Astrocyte of the hippocampus (primary cell): ENCODE measurements around the gene OGFOD3.
"Not testable (repeated sequence)": the region's sequence is repeated elsewhere in the genome, so short reads cannot be mapped to it uniquely, and the experiment has no call there.

Source experiments
- DNase-seq: peaks from one replicate; pipeline ENCODE4 v3.0.0; 2011; ENCODE audit warnings: low read depth, low spot score

OGFOD3 gene

DNA sequence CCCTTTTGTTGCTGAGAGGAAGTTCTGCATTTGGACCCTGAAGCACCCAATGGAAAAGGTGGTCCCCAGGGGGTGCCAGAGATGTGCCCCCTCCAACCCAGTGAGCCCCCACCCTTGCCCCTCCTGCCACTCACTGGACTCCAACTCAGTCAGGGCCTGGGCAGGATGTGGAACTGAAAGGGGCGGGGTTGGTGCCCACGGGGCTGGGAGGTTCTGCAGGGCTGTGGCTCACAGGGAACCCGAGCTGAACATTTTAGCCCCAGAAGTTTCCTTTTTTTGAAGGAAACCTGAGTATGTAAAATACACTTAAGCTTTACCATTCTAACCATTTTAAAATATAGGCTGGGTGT, 15.8 kb upstream of the OGFOD3 start:
- no peak for DNase-seq

DNA sequence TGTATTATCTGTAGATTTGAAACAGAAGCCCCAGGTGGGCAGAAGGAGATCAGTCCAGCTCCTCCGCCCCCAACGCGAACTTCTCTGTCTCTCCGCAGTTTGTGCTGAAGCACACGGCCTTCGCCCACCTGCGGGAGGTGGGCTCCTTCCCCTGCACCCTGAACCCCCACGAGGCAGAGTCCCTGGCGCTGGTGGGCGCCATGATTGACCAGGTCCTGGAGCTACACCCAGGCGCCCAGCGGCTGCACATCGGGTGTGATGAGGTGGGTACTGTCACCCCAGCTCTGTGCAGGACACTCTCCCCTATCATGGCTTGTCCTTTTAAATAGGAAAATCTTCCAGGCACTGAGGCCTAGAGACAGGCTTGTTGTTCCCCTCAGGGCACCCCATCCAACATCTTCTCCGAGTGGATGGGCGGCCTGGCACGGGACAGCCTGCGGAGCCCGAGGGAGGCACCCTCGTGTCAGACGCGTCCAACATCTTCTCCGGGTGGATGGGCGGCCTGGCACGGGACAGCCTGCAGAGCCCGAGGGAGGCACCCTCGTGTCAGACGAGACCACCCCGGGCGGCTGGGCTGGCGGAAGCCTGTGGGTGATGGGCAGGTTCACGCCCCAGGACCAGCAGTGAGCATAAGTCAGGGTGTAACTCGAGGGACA, 15.3 kb upstream of the OGFOD3 start:
- no peak for DNase-seq

DNA sequence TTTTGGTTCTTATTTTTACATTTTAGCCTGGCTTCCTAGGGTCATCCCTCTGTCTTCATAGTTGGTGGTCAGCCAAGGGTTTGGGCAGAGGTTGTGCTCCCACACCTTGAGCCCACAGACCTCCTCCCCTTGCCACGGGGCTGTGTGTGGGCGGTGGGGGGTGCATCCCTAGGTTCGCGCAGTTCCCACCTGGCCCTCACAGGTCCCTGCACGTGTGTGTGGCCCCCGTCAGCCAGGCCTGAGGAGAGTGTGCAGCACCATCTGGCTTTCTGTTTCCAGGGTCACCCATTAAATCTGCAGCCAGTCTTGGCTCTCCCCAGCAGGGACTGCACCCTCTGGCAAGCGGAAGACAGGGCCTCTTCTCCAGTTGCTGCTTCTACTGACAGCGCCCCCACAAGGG, 13.6 kb upstream of the OGFOD3 start:
- no peak for DNase-seq

DNA sequence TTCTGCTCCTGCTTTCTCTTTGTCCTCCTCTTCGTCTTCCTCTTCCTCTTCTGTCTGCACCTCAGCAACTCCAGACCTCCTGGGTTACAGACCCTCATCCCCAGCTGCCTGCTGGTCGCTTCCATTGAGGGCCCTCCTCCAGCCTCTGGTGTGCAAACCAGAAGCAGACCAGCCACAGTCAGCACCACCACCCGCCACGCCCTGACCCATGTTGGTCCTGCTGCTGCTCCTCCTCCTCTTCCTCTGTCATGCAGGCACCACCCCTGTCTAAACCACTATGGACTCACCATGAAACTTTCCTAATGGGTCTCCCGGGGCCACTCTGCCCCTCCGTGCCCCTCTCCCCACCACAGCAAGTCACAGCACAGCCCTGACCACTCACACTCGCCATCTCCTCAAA, 11.4 kb upstream of the OGFOD3 start:
- DNase-seq, result no peak

DNA sequence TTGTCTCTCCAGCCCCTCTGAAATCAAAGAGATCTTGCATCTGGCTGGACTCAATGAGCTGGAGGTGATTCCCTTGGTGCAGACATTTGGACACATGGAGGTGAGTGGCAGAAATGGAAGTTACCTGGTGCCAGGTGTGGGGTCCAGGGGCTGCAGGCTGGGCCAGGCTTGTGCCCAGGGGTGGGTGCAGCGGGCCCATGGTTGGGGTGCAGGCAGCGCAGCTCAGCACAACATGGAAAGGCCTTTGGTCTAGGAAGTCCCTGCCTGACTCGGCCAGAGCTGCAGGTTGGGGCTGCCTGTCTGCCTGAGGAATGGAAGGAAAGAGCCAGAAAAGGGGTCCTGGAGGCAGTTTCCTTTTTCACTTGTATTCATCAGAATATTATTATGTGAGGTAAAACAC, 10.2 kb upstream of the OGFOD3 start:
- no peak for DNase-seq

DNA sequence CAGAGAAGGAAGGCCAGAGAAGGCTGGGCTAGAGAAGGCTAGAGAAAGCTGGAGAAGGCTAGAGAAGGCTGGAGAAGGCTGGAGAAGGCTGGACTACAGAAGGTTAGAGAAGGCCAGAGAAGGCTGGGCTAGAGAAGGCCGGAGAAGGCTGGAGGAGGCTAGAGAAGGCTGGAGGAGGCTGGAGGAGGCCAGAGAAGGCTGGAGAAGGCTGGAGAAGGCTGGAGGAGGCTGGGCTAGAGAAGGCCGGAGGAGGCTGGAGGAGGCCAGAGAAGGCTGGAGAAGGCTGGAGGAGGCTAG, 6.4 kb upstream of the OGFOD3 start:
- DNase-seq, result no peak

DNA sequence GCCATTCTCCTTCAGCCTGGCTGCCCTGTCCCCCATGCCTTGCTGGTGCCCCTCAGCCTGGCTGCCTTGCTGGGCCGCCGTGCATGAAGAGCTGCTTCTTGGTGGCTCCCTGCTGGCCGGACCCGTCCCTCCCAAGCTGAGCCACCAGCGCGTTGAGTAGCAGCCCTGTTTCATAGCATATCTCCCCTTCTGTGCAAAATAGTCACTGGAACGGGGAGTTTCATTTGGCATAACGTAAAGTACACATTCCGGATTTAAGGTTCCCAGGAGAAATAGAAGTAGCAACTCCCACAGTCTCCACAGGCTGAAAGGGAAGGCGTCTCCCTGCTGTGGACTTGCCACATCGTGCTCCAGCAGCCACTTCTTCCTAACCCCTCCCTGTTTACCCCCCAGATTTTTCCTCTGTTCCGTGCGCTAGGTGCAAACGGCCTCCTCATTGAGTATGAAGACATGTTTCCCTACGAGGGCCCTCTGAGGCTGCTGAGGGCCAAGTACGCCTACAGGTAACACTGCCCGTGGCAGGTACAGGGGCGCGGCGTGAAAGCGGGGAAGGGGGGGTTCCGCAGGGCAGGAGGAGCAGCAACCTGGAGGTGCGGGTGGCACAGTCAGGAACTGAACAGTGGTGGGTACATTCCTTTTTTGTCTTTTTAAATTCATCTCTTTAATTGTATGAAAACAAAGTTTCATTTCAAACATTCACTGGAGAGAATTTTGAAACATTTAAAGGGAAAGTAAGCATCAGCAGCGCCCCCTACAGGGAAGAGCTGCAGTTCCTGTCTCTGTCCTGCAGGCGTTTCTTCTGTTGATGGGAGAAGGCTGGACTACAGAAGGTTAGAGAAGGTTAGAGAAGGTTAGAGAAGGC, 5.8 kb upstream of the OGFOD3 start:
- DNase-seq, result peak; percentile 36

DNA sequence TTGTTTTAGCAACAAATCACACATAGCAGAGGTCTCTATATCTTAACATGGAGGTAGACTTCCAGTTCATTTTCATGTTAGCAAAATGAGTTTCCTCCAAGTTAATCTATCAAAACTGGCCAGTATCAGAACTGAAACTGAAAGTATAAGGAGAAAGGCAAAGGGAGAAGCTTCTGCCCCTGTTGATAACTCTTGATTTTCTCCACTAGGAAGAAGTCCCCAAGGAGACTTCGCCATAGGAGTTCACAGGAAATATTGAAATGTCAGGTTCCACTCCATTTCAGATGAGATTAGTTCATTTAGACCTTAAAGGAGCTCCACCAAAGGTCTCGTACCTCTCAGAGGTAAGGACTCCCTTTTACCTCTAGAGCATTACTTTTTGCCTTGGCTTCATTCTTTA, 1.2 kb upstream of the OGFOD3 start:
- DNase-seq, result no peak

DNA sequence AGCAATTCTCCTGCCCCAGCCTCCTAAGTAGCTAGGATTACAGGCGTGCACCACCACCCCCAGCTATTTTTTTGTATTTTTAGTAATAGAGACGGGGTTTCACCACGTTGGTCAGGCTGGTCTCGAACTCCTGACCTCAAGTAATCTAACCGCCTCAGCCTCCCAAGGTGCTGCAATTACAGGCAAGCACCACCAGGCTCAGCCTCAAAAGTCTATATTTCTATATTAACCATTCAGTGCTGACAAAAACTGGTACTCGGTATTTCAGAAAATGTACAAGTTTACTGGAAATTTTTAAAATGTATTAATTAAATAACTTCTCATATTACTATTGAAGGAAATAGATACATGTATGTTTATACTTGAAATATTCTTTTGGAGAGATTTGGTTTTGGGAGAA, 1.6 kb downstream of the OGFOD3 start:
- no peak for DNase-seq

DNA sequence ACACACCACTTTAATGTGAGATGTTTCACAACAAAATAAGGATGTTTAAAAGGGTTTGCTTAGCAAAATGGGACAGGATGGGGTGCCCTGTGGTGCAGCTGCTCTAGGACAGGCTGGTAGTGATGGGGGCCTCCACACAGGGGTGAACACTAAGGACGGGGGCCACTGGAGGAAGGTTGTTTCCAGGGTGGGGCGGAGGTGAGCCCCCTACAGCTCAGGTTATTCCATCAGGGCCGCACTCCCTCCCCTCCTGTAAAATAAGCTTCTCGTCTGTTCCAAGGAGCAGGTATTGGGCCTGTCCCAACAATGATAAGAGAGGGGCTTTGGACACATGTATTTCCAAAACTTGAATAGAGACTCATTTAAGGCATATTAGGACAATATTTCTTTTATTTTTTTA, 2.1 kb downstream of the OGFOD3 start:
- DNase-seq, result no peak

DNA sequence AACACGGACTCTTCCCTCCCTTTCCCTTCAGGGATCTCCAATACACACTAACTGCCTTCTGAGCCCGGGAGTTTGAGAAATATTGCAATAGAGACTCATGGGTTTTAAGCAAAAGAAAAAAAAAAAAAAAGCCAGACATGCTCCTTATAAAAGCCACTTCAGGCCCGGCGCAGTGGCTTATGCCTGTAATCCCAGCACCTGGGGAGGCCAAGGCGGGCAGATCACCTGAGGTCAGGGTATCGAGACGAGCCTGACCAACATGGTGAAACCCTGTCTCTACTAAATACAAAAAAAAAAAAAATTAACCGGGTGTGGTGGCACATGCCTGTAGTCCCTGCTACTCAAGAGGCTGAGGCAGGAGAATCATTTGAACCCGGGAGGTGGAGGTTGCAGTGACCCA, 2.6 kb downstream of the OGFOD3 start:
- DNase-seq, result no peak

DNA sequence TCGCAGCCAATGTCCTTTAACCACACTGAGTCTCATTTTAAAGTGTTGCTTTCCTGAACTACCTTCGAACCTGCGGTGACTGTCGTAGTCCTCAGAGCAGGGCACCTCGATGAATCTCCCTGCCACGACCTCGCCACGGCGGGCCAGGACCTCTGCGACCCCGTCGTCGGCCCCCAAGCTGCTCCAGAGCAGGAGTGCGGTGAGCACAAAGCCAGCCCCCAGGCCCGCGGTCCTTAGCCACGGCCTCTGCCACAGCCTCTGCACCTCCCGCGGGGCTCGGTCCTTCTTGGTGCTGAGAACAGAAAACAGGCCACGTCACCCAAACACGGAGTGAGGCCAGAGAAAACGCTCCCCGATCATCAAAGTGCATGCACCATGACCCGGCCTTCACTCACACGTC, 3.0 kb downstream of the OGFOD3 start:
- DNase-seq, result no peak

DNA sequence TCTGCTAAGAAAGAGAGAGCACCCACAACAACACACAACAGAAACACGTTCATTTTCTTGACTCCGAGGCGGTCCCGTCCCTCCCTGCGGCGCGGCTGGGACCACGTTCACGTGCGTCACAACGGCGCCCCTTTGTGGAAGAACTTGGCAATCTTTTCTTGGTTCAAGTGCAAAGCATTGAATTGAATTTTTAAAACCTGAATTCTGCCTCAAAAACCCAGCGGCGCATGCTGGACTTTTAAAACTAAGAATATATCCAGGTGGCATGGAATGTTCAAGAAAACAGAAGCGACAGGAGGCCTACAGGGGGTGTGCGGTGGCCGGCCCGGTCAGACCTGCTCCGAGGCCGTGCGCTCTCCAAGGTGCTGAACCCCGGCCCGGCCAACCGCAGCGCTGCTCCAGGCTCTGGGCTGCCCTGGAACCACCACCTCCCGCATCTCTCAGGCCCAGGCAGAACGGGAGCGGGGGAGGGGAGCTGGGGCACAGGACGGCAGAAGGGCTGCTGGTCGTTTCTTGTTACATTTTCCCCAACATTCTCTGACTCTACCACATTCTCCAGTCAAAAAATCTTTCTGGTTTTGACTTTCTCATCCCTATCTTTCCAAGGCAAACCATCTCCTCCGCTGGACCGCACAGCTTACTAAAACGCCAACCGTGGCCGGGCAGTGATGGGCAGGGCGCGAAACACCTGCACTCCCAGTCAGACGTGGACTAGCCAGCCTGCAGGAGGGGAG, 3.7 kb downstream of the OGFOD3 start:
- peak; percentile 86 for DNase-seq

DNA sequence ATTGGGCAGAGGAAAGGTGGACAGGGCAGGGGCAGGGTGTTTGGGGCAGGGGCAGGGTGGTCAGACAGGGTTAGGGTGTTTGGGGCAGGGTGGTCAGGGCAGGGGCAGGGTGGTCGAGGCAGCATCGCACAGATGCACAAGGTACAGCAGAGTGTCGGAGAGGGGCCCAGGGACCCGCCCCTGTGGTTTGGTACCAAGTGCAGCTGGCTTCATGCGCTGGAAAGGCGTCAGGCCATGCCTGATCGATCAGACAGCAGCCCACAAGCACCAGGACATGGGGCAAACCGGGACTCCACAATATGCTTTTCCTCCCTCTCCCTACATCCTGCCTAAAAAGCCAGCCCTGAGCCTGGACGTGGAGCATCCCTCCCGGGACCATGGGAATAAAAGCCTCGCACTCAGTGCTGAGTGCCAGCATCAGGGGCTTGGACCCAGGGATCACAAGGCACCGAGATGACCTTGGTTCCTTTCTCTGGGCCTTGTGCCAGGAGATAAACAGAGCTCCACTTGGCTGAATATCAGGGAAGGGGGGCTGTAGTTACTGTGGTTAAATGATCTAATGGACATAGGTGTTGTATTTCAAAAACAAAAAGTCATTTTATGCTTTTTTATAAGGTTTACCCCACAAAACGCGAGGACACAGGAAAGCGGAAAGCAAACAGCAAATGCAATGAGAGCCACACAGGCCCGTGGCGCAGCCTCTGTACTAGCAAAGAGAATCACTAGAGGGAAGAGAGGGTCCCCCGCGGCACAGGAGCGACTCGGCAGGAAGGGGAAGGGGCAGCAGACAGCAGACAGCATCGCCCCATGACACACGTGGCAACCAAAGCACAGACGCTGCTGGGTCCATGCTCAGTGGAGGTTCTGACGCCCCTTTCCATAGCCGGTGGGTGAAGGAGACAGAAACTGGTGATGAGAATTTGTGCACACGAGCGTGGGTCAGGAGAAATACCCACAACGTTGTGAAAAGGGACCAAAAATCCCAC, 5.6 kb downstream of the OGFOD3 start:
- no peak for DNase-seq

DNA sequence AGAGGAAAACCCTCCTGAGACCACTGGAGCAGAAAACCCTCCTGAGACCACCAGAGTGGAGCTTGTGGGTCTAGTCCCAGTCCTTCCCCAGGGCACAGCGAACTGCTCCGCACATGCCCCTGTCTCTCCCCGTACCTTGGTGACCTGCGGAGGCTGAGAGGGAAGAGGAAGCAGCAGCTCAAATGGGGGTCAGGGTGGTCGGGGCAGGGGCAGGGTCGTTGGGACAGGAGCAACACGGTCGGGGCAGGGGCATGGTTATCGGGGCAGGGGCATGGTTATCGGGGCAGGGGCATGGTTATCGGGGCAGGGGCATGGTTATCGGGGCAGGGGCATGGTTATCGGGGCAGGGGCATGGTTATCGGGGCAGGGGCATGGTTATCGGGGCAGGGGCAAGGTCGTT, 6.3 kb downstream of the OGFOD3 start:
- DNase-seq, result not testable (repeated sequence)

DNA sequence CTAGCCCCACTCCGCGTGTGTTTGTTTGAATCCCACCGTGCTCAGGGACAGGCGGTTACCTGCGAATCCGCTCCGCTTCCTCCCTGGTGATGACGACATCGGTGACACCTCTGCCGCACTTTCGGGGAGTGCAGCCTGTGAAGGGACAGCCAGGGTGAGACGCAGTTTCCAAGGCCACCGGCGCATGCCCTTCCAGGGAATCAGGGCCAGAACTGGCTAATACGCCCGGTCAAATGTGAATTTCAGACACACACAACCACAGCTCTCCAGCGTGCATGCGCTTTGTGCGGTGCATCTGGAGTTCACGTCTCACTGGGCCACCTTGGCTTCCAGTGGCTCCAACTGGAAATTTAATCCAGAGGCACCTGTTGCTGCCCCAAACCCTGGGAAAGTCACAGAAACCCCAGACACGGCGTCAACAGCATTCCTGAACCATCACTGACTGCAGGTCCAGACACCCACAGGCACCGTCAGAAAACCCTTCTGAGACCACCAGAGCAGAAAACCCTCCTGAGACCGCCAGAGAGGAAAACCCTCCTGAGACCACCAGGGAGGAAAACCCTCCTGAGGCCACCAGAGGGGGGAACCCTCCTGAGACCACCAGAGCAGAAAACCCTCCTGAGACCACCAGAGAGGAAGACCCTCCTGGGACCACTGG, 6.9 kb downstream of the OGFOD3 start:
- no peak for DNase-seq

DNA sequence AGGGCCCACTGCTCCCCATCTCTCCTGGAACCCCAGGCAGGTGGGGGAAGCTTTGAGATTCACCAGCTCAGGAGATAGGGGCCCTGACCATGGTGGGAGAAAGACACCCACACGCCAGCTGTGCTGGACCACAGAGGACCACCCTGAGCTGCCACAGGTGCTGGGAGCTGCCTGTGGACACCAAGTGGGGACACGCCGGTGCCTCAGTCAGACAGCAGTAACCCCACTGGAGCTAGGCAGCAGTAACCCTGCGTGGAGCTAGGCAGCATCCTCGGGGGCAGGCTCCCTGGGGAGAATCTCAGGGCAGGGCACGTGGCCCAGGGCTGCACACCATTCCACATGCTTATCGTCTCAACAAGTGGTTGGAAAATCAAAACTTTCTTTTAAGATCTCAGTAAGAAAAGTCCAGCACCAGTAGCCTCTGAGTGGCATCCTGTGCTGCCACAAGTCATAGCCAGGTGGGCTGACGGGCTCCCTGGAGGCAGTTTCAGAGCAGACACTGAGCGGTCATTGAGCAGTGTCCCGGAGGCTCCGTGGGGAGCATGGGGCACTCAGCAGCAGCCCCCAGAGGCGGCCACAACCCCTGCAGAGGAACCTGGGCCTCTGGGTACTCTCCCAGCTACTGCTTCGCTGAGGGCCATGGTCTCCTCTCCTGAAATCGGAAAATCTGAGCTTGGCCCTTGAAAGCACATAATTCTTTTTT, 8.2 kb downstream of the OGFOD3 start:
- DNase-seq, result no peak

DNA sequence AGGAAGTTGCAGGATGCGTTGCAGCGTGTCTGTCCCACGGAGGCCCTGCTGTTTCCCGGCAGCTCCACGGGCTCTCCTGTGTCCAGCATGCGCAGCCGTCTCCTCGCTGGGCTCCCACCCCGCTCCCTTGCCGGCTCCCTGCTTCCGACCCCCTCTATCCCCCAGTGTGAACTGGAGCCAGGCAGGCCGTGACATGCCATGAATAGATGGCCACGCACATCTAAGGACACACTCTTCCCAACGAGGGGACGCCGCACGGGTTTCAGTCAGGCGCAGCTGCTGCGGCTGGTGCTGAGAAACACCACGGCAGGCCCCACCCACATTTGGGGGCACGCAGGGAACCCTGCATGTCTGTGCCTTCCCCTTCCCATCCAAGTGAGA, 9.5 kb downstream of the OGFOD3 start:
- DNase-seq, result no peak

DNA sequence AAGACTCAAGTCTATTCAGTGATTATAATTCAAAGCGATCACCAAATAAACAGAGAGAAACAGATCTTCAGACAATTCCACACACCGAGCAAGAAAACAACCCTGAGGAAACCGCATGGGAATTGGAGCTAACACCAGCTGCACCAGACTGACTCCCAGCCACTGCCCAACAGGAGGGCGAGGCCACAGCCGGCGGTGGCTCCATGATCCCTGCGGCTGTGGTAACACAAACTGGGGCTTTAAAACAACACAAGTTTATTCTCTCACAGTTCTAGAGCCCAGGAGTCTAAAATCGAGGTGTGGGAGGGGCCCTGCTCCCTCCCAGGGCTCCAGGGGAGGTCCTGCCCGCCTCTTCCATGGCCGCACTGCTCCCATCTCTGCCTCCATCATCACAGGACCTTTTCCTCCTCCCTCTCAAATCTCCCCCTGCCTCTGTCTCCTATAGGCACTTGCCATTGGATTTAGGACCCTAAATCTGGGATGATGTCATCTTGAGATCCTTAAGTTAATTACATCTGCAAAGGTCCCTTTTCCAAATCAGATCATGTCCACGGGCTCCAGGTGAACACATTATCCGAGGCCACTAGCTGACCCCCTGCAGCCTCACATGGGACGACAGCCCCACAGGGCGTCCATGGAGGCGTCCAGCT, 10.0 kb downstream of the OGFOD3 start:
- no peak for DNase-seq

DNA sequence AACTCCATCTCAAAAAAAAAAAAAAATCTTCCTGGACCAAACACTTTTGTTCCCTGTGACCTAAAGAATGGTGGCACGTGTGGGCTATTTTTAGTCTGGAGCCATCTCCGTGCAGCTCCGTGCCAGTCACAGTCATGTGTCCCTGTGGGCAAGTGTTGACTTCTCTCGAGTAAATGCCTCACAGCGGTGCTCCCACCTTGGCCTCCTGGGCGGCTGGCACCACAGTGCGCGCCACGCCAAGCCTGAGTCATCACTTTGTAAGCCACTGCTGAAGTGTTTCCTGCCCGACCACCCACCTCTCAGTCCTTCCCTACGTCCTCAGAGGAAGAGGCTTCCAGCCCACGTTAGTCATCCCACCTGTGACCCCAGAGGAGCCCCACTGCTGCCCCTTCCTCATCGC, 11.1 kb downstream of the OGFOD3 start:
- DNase-seq, result peak; percentile 82
